Measurements from ENCODE around the gene TOP2B.

DNA sequence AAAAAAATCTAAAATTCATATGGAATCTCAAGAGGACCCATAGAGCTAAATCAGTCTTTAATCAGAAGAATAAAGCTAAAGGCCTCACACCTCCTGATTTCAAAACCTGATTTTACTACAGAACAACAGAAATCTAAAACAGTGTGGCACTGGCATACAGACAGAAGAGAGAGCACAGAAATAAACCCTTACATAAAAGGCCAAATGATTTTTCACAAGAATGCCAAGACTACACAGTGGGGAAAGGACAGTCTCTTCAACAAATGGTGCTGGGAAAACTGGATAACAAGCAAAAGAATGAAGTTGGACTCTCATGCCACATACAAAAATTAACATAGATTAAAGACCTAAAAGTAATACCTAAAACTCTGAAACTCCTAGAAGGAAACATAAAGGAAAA, 10.1 kb downstream of the TOP2B start:
- TF ChIP-seq, protein P1, sequence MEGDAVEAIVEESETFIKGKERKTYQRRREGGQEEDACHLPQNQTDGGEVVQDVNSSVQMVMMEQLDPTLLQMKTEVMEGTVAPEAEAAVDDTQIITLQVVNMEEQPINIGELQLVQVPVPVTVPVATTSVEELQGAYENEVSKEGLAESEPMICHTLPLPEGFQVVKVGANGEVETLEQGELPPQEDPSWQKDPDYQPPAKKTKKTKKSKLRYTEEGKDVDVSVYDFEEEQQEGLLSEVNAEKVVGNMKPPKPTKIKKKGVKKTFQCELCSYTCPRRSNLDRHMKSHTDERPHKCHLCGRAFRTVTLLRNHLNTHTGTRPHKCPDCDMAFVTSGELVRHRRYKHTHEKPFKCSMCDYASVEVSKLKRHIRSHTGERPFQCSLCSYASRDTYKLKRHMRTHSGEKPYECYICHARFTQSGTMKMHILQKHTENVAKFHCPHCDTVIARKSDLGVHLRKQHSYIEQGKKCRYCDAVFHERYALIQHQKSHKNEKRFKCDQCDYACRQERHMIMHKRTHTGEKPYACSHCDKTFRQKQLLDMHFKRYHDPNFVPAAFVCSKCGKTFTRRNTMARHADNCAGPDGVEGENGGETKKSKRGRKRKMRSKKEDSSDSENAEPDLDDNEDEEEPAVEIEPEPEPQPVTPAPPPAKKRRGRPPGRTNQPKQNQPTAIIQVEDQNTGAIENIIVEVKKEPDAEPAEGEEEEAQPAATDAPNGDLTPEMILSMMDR (IDR thresholded peaks at IDR 0.05): no peak
- TF ChIP-seq POLR2AphosphoS5 (IDR thresholded peaks at IDR 0.05; ENCODE audit: low read depth, low read length) (no peak), SIN3A (IDR thresholded peaks at IDR 0.05; ENCODE audit: borderline replicate concordance, insufficient read depth, low read depth, low read length) (no peak)

All from Panc1 (cell line).